Liver (tissue), 9 donors: ENCODE measurements around the gene ACO2. TPM values are rescaled to one million over a fixed set of nuclear protein-coding genes. Genes with fewer than 3 reads are reported as not detected.

Source experiments
- DNase-seq: peaks from one replicate; pipeline ENCODE4 v3.0.0-alpha.2; 2017; ENCODE audit warnings: low spot score
- H3K27ac ChIP-seq, 2 donors: one replicate each; pipeline ENCODE4 v1.7.0; 2013; ENCODE audit warnings: inconsistent platforms in 2 of 2, low read length in 2 of 2, control low read depth in 1 of 2, low read depth in 1 of 2, mild to moderate bottlenecking in 1 of 2
- H3K27me3 ChIP-seq, 4 donors: one replicate each; pipeline versions ENCODE4 v1.6.1 to v1.7.0; 2013; ENCODE audit warnings: low read length in 3 of 4, inconsistent platforms in 1 of 4, mild to moderate bottlenecking in 1 of 4, moderate library complexity in 1 of 4; ENCODE audit not compliant: control insufficient read depth in 4 of 4, insufficient read depth in 4 of 4
- H3K36me3 ChIP-seq, 4 donors: one replicate each; pipeline versions ENCODE4 v1.6.1 to v1.7.0; 2013; ENCODE audit warnings: low read length in 3 of 4, mild to moderate bottlenecking in 3 of 4, low read depth in 1 of 4, moderate library complexity in 1 of 4; ENCODE audit not compliant: control insufficient read depth in 4 of 4, insufficient read depth in 3 of 4
- H3K4me1 ChIP-seq, 4 donors: one replicate each; pipeline versions ENCODE4 v1.6.1 to v1.7.0; 2013; ENCODE audit warnings: low read length in 3 of 4, mild to moderate bottlenecking in 3 of 4, moderate library complexity in 1 of 4; ENCODE audit not compliant: control insufficient read depth in 4 of 4, insufficient read depth in 4 of 4
- H3K4me3 ChIP-seq, 3 donors: one replicate each; pipeline versions ENCODE4 v1.6.1 to v1.7.0; 2013; ENCODE audit warnings: low read length in 3 of 3, control low read depth in 1 of 3, low read depth in 1 of 3, mild to moderate bottlenecking in 1 of 3
- H3K9ac ChIP-seq, 2 donors: one replicate each; pipeline ENCODE4 v1.7.0; 2013; ENCODE audit warnings: low read length in 2 of 2, mild to moderate bottlenecking in 2 of 2, moderate library complexity in 2 of 2, control low read depth in 1 of 2, low read depth in 1 of 2
- H3K9me3 ChIP-seq, 4 donors: one replicate each; pipeline versions ENCODE4 v1.6.1 to v1.7.0; 2013; ENCODE audit warnings: low read length in 3 of 4; ENCODE audit not compliant: control insufficient read depth in 4 of 4
- CTCF ChIP-seq: fragments of 150-350 bp; IDR thresholded peaks from 2 replicates; pipeline ENCODE4 v1.5.1; 2017; ENCODE audit warnings: improper control_type of control experiment, low read depth, low read length; ENCODE audit not compliant: missing input control
- HNF4G ChIP-seq: IDR thresholded peaks from 2 replicates; pipeline ENCODE4 v1.6.1; 2016; ENCODE audit warnings: antibody characterized with exemption
- NR2F2 ChIP-seq: IDR thresholded peaks from 2 replicates; pipeline ENCODE4 v1.6.1; 2016; ENCODE audit warnings: antibody characterized with exemption
- RAD21 ChIP-seq, 2 donors: IDR thresholded peaks; 2 replicates each; pipeline ENCODE4 v1.6.1; 2016; ENCODE audit warnings: antibody characterized with exemption in 2 of 2, mild to moderate bottlenecking in 2 of 2
- REST ChIP-seq: IDR thresholded peaks from 2 replicates; pipeline ENCODE4 v1.6.1; 2016; ENCODE audit warnings: antibody characterized with exemption, mild to moderate bottlenecking
- RXRA ChIP-seq, 2 donors: IDR thresholded peaks; 2 replicates each; pipeline ENCODE4 v1.6.1; 2017 to 2018; ENCODE audit warnings: antibody characterized with exemption in 2 of 2, mild to moderate bottlenecking in 1 of 2
- SP1 ChIP-seq: IDR thresholded peaks from 2 replicates; pipeline ENCODE4 v1.6.1; 2018; ENCODE audit warnings: antibody characterized with exemption, mild to moderate bottlenecking
- TAF1 ChIP-seq: conservative IDR thresholded peaks from 2 replicates; pipeline ENCODE4 v1.6.1; 2016; ENCODE audit warnings: antibody characterized with exemption, mild to moderate bottlenecking
- ZBTB33 ChIP-seq: IDR thresholded peaks from 2 replicates; pipeline ENCODE4 v1.6.1; 2016; ENCODE audit warnings: antibody characterized with exemption
- WGBS: extraction: QIAGEN DNeasy Blood & Tissue Kit; methylation state at CpG from one replicate; pipeline ENCODE4 v1.1.7; 2013; 5-methylcytosine and 5-hydroxymethylcytosine counted together
- polyA plus RNA-seq, 2 donors: library from polyadenylated mRNA; stranded (reverse) in 1 of 2; unstranded in 1 of 2; fragments of 200-250 nt in 1 of 2; fragments of >200 nt in 1 of 2; fragmentation: Nextera tagmentation in 1 of 2; extraction: Ambion mirVana in 1 of 2; gene quantifications; one replicate each; pipeline versions ENCODE4 v1.2.1 to v1.2.3, GENCODE V29; 2013 to 2015
- total RNA-seq, 2 donors: library from RNA; depleted of rRNA; stranded (reverse); fragments of >200 nt; gene quantifications; one replicate each; pipeline ENCODE4 v1.2.3, GENCODE V29; 2014
- donor health status: healthy.
- donor health status: healthy.
- donor health status: healthy.
- donor health status: healthy.
- donor health status: healthy.

Gene ACO2
- total and polyA plus RNA-seq, 4 donors: 45.3 to 76.1 (median 68.9) TPM

GRCh38 chr22:41511521-41511968, 42.6 kb downstream of the ACO2 start:
- 26% methylated on average over 2 of the region's 2 CpGs for WGBS
- peak overlapping the region in 1 of 2 donors; percentile 47 for H3K27ac ChIP-seq
- no peak for DNase-seq
- no peaks in the 10 kb centered on the region for H3K9me3 ChIP-seq
- H3K27me3 ChIP-seq: no peaks in the 10 kb centered on the region
- TF ChIP-seq RXRA (IDR thresholded peaks at IDR 0.05) (peak in 1 of 2 donors; percentile 15), NR2F2 (no peak), RAD21 (IDR thresholded peaks at IDR 0.05) (peak in 1 of 2 donors; percentile 6)
- H3K9ac ChIP-seq: no peak overlapping the region
- H3K36me3 ChIP-seq: peaks cover 3 to 68% (median 37%) of the 10 kb centered on the region in 4 donors
- H3K4me1 ChIP-seq: peaks cover 4 to 30% (median 21%) of the 10 kb centered on the region in 4 donors
- H3K4me3 ChIP-seq: no peak overlapping the region

GRCh38 chr22:41512421-41513194, 43.7 kb downstream of the ACO2 start:
- 65% methylated on average over 17 of the region's 17 CpGs for WGBS
- peak overlapping the region; percentile 8 to 23 for H3K27ac ChIP-seq
- peaks cover 4 to 33% (median 21%) of the 10 kb centered on the region in 4 donors for H3K4me1 ChIP-seq
- DNase-seq: peak; percentile 80
- no peaks in the 10 kb centered on the region for H3K27me3 ChIP-seq
- no peak overlapping the region for H3K9ac ChIP-seq
- peaks cover 5 to 68% (median 37%) of the 10 kb centered on the region in 4 donors for H3K36me3 ChIP-seq
- H3K9me3 ChIP-seq: no peaks in the 10 kb centered on the region
- H3K4me3 ChIP-seq: no peak overlapping the region
- TF ChIP-seq RXRA (IDR thresholded peaks at IDR 0.05): peak in 1 of 2 donors; percentile 18
- TF ChIP-seq SP1: peak; percentile 7
- no peak for TF ChIP-seq HNF4G
- no peak for TF ChIP-seq CTCF
- TF ChIP-seq RAD21 (IDR thresholded peaks at IDR 0.05): no peak
- TF ChIP-seq ZBTB33: no peak
- TF ChIP-seq REST: no peak
- TF ChIP-seq TAF1: no peak
